H1 (cell line): Measurements from ENCODE around the gene KCNQ2. TPM values are rescaled to one million over a fixed set of nuclear protein-coding genes. Genes with fewer than 3 reads are reported as not detected.

Experiments
- CTCF ChIA-PET: fragments of 300-600 bp; sonication (Branson Sonifier 250); formaldehyde crosslinking; loops from one replicate; lab custom pipeline; 2021; ENCODE audit not compliant: partially characterized antibody; lab: Charles Lee
- POLR2A ChIA-PET: fragments of 300-600 bp; sonication (Branson Sonifier 250); formaldehyde crosslinking; loops from one replicate; lab custom pipeline; 2021; ENCODE audit warnings: inconsistent platforms; ENCODE audit not compliant: partially characterized antibody; lab: Charles Lee
- DNase-seq, 2 experiments: peaks; one replicate each; pipeline versions ENCODE4 v3.0.0 to v3.0.0-alpha.2; 2010 to 2022; ENCODE audit warnings: low spot score in 2 of 2, low read depth in 1 of 2, mixed read lengths in 1 of 2
- FAIRE-seq: peaks from 2 replicates; lab custom pipeline; 2011; peaks lifted over from hg19 to GRCh38; lab: Jason Lieb, UNC
- H2AFZ ChIP-seq: 2 replicates; pipeline ENCODE4 v1.8.1; 2012; ENCODE audit warnings: low read length, inconsistent platforms
- H2AK5ac ChIP-seq: 2 replicates; pipeline ENCODE4 v1.6.1; 2013; ENCODE audit warnings: low read depth, low read length
- H2BK120ac ChIP-seq: replicated peaks from 2 replicates; pipeline ENCODE3; 2013; ENCODE audit warnings: low read depth, low read length, inconsistent platforms
- H2BK12ac ChIP-seq: 2 replicates; pipeline ENCODE4 v1.6.1; 2013; ENCODE audit warnings: low read depth, low read length
- H2BK15ac ChIP-seq: 2 replicates; pipeline ENCODE4 v1.6.1; 2013; ENCODE audit warnings: low read length
- H2BK20ac ChIP-seq: 2 replicates; pipeline ENCODE4 v1.6.1; 2013; ENCODE audit warnings: low read length
- H2BK5ac ChIP-seq: 2 replicates; pipeline ENCODE4 v1.6.1; 2013; ENCODE audit warnings: low read depth, low read length
- H3K14ac ChIP-seq: 2 replicates; pipeline ENCODE4 v1.6.1; 2013; ENCODE audit warnings: inconsistent platforms; ENCODE audit not compliant: insufficient read length
- H3K18ac ChIP-seq: 2 replicates; pipeline ENCODE4 v1.6.1; 2013; ENCODE audit warnings: low read length; ENCODE audit errors: extremely low read depth
- H3K23ac ChIP-seq: 2 replicates; pipeline ENCODE4 v1.6.1; 2013; ENCODE audit warnings: inconsistent platforms; ENCODE audit not compliant: insufficient read length
- H3K23me2 ChIP-seq: 2 replicates; pipeline ENCODE4 v1.6.1; 2013; ENCODE audit warnings: low read depth, low read length
- H3K27ac ChIP-seq: 2 replicates; pipeline ENCODE4 v1.6.1; 2011; ENCODE audit warnings: low read depth, low read length, inconsistent platforms
- H3K27me3 ChIP-seq, 4 experiments: replicated peaks in 1 of 4; 1 replicate in 1 of 4; 2 replicates in 3 of 4; pipeline versions ENCODE4 v1.6.1 to v1.8.1; 2011 to 2013; ENCODE audit warnings: low read length in 3 of 4, mild to moderate bottlenecking in 3 of 4, inconsistent platforms in 2 of 4, mixed read lengths in 2 of 4, moderate library complexity in 1 of 4; ENCODE audit not compliant: control insufficient read depth in 3 of 4, insufficient read depth in 3 of 4; ENCODE audit errors: extremely low read depth in 1 of 4
- H3K36me3 ChIP-seq, 4 experiments: 2 replicates each; pipeline versions ENCODE4 v1.6.1 to v1.8.1; 2011 to 2013; ENCODE audit warnings: mild to moderate bottlenecking in 4 of 4, low read length in 3 of 4, moderate library complexity in 2 of 4, control low read depth in 1 of 4, inconsistent platforms in 1 of 4; ENCODE audit not compliant: insufficient read depth in 4 of 4, control insufficient read depth in 2 of 4
- H3K4ac ChIP-seq: replicated peaks from 2 replicates; pipeline ENCODE3; 2013; ENCODE audit warnings: low read length, low read depth, mixed read lengths, inconsistent platforms; ENCODE audit not compliant: insufficient read length
- H3K4me1 ChIP-seq, 4 experiments: replicated peaks in 1 of 4; 1 replicate in 1 of 4; 2 replicates in 3 of 4; pipeline versions ENCODE4 v1.6.1 to v1.8.1; 2011 to 2013; ENCODE audit warnings: low read length in 3 of 4, inconsistent platforms in 2 of 4, mixed read lengths in 1 of 4; ENCODE audit not compliant: insufficient read depth in 4 of 4, control insufficient read depth in 3 of 4
- H3K4me2 ChIP-seq, 2 experiments: 2 replicates each; pipeline versions ENCODE4 v1.6.1 to v1.8.1; 2011 to 2013; ENCODE audit warnings: low read depth in 2 of 2, low read length in 2 of 2, control low read depth in 1 of 2, inconsistent platforms in 1 of 2, mild to moderate bottlenecking in 1 of 2; ENCODE audit not compliant: insufficient read depth in 1 of 2
- H3K4me3 ChIP-seq, 4 experiments: fragments of 200-600, 300-600 bp in 1 of 4; sonication (generic), shearing (Covaris generic), sonication (Bioruptor Twin) in 1 of 4; 2 replicates each; pipeline versions ENCODE4 v1.5.1 to v1.8.1; 2011 to 2016; ENCODE audit warnings: low read length in 4 of 4, low read depth in 3 of 4, control low read depth in 2 of 4, inconsistent platforms in 2 of 4, mild to moderate bottlenecking in 2 of 4, mixed read lengths in 1 of 4, moderate library complexity in 1 of 4; ENCODE audit not compliant: insufficient read depth in 2 of 4; ENCODE audit errors: extremely low read depth in 1 of 4
- H3K56ac ChIP-seq: replicated peaks from 2 replicates; pipeline ENCODE3; 2013; ENCODE audit warnings: low read depth, mild to moderate bottlenecking, mixed read lengths, low read length, inconsistent platforms; ENCODE audit not compliant: insufficient read length
- H3K79me1 ChIP-seq: 2 replicates; pipeline ENCODE4 v1.6.1; 2013; ENCODE audit warnings: low read depth, low read length, control low read depth
- H3K79me2 ChIP-seq, 2 experiments: 2 replicates each; pipeline versions ENCODE4 v1.6.1 to v1.8.1; 2012 to 2013; ENCODE audit warnings: low read length in 2 of 2, mild to moderate bottlenecking in 2 of 2, inconsistent platforms in 1 of 2; ENCODE audit not compliant: insufficient read depth in 2 of 2, control insufficient read depth in 1 of 2
- H3K9ac ChIP-seq, 4 experiments: replicated peaks in 1 of 4; 1 replicate in 1 of 4; 2 replicates in 3 of 4; pipeline versions ENCODE4 v1.6.1 to v1.8.1; 2011 to 2013; ENCODE audit warnings: low read depth in 3 of 4, low read length in 3 of 4, control low read depth in 2 of 4, mild to moderate bottlenecking in 2 of 4, moderate library complexity in 2 of 4, inconsistent platforms in 1 of 4; ENCODE audit errors: extremely low read depth in 1 of 4
- H3K9me3 ChIP-seq, 2 experiments: 2 replicates each; pipeline versions ENCODE4 v1.6.1 to v1.8.1; 2012 to 2013; ENCODE audit warnings: mild to moderate bottlenecking in 2 of 2, moderate library complexity in 2 of 2, control low read depth in 1 of 2, inconsistent platforms in 1 of 2, low read depth in 1 of 2, low read length in 1 of 2, mixed read lengths in 1 of 2; ENCODE audit not compliant: insufficient read depth in 2 of 2
- H4K20me1 ChIP-seq, 2 experiments: replicated peaks in 1 of 2; 2 replicates each; pipeline versions ENCODE3 to v1.8.1; 2011 to 2013; ENCODE audit warnings: inconsistent platforms in 2 of 2, low read length in 2 of 2, mild to moderate bottlenecking in 1 of 2; ENCODE audit not compliant: insufficient read depth in 2 of 2, control insufficient read depth in 1 of 2
- H4K5ac ChIP-seq: 2 replicates; pipeline ENCODE4 v1.6.1; 2013; ENCODE audit warnings: low read length, low read depth, mixed read lengths, inconsistent platforms; ENCODE audit not compliant: insufficient read length
- H4K8ac ChIP-seq: 2 replicates; pipeline ENCODE4 v1.8.0; 2013; ENCODE audit warnings: mild to moderate bottlenecking, moderate library complexity, low read length, inconsistent platforms; ENCODE audit not compliant: insufficient read depth; ENCODE audit errors: extremely low read depth
- H4K91ac ChIP-seq: replicated peaks from 2 replicates; pipeline ENCODE3; 2013; ENCODE audit warnings: low read length, mixed read lengths, inconsistent platforms; ENCODE audit not compliant: insufficient read length
- CTCF ChIP-seq, 3 experiments: IDR thresholded peaks; 1 replicate in 2 of 3; 2 replicates in 1 of 3; pipeline versions ENCODE4 v1.5.1 to v1.6.1; 2011; ENCODE audit warnings: low read length in 3 of 3, mild to moderate bottlenecking in 3 of 3, inconsistent platforms in 2 of 3, low read depth in 1 of 3, moderate library complexity in 1 of 3; ENCODE audit not compliant: insufficient read depth in 1 of 3; ENCODE audit errors: control extremely low read depth in 1 of 3
- WGBS, 2 experiments: shearing (Covaris generic) in 1 of 2; methylation state at CpG; one replicate each; pipeline versions ENCODE4 v1.1.6 to v1.1.7; 2013 to 2015; ENCODE audit warnings: low lambda C conversion rate in 2 of 2, mixed read lengths in 2 of 2, inconsistent platforms in 1 of 2, low coverage in 1 of 2, missing lambda C conversion rate in 1 of 2; ENCODE audit not compliant: insufficient replicate concordance in 2 of 2, insufficient coverage in 1 of 2, insufficient read length in 1 of 2; ENCODE audit errors: extremely low coverage in 1 of 2, missing lambda C conversion rate in 1 of 2; 5-methylcytosine and 5-hydroxymethylcytosine counted together
- polyA plus RNA-seq, 7 experiments: library from polyadenylated mRNA; depleted of rRNA in 3 of 7; stranded (reverse) in 5 of 7; unstranded in 2 of 7; fragments of >200 nt in 5 of 7; fragments of 200-250 nt in 2 of 7; gene quantifications; 1 replicate in 5 of 7; 2 replicates in 1 of 7; 4 replicates in 1 of 7; pipeline versions ENCODE4 v1.2.1 to v1.2.3, GENCODE V29; 2011 to 2013; ENCODE audit warnings: missing spikeins in 2 of 7, mixed read lengths in 2 of 7
- total RNA-seq: library from RNA; stranded (reverse); fragmentation: NEBNext Ultra II Directional; extraction: Animal tissue kit (Norgen Biotek cat#: 25700); gene quantifications from 2 replicates; pipeline ENCODE4 v1.2.1, GENCODE V29; 2021
- TF ChIP-seq, protein P1 (sequence below): IDR thresholded peaks from 2 replicates; pipeline ENCODE4 v1.6.1; 2011; ENCODE audit warnings: low read depth, mild to moderate bottlenecking, low read length; ENCODE audit not compliant: insufficient read depth

The KCNQ2 gene
- total and polyA plus RNA-seq, 2 of the 8 experiments (the other 6 are each of a cell fraction or from before 2014, with no cell fraction given): 82.6 to 243 TPM

GRCh38 chr20:63517376-63518309 is 45.2 kb upstream of the KCNQ2 start:
- TF ChIP-seq, protein P1, sequence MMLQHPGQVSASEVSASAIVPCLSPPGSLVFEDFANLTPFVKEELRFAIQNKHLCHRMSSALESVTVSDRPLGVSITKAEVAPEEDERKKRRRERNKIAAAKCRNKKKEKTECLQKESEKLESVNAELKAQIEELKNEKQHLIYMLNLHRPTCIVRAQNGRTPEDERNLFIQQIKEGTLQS: no peak
- peak in 1 of 3 experiments; percentile 2; a peak in 1 of 4 replicates for TF ChIP-seq CTCF (IDR thresholded peaks at IDR 0.05; ENCODE audit: control extremely low read depth in 1 of 3, insufficient read depth in 1 of 3, low read depth in 1 of 3, low read length in 3 of 3)
- no peak overlapping the region for H3K4me2 ChIP-seq
- no peak overlapping the region for H3K9ac ChIP-seq
- H2BK120ac ChIP-seq: no peak overlapping the region
- H4K20me1 ChIP-seq: peaks cover 0 to 18% of the 10 kb centered on the region in 2 experiments
- H2AFZ ChIP-seq: no peak overlapping the region
- peaks cover 4% of the 10 kb centered on the region; the same call in 1 of the 2 replicates for H3K79me1 ChIP-seq
- H3K56ac ChIP-seq: no peak overlapping the region
- no peak overlapping the region for H3K27ac ChIP-seq
- H2BK20ac ChIP-seq: no peak overlapping the region
- H2AK5ac ChIP-seq: no peak overlapping the region; the same call in 1 of the 2 replicates
- peak overlapping the region; percentile 6 for H4K91ac ChIP-seq
- H4K5ac ChIP-seq: no peak overlapping the region
- no peak overlapping the region for H2BK15ac ChIP-seq
- POLR2A ChIA-PET: interaction anchor here (1.5 to 2.4 kb wide), 2 partner anchors 12 to 124 kb away, joined by 5 to 8 read pairs; no protein-coding TSS in a partner anchor
- CTCF ChIA-PET: interaction anchor here (0.7 to 3.0 kb wide), 11 partner anchors 9 to 76 kb away, joined by 3 to 31 read pairs (median 3); partner anchors contain the start of gene PTK6
- 90% methylated on average over 29 of the region's 32 CpGs; no CpG with 5 or more reads in 1 of the 2 experiments for WGBS, 2 experiments
- H3K79me2 ChIP-seq: peaks cover 0 to 4% of the 10 kb centered on the region in 2 experiments; a peak in 1 of 4 replicates
- no peak overlapping the region for H2BK5ac ChIP-seq
- H2BK12ac ChIP-seq: no peak overlapping the region; the same call in 1 of the 2 replicates
- H3K23ac ChIP-seq: no peak overlapping the region
- H3K4me1 ChIP-seq: peaks cover 0 to 20% (median 10%) of the 10 kb centered on the region in 4 experiments; a peak in 5 of 7 replicates
- peaks cover 17% of the 10 kb centered on the region; the same call in 1 of the 2 replicates for H3K23me2 ChIP-seq
- no peak overlapping the region for H3K4ac ChIP-seq
- H4K8ac ChIP-seq: no peak overlapping the region; the same call in 1 of the 2 replicates
- H3K9me3 ChIP-seq: no peaks in the 10 kb centered on the region
- no peak overlapping the region for H3K4me3 ChIP-seq
- FAIRE-seq (no peak), DNase-seq (no peak)
- H3K14ac ChIP-seq: no peak overlapping the region
- peaks cover 0 to 6% (median under 1%) of the 10 kb centered on the region in 4 experiments; a peak in 3 of 7 replicates for H3K27me3 ChIP-seq
- H3K36me3 ChIP-seq: peaks cover 0 to 7% (median 0%) of the 10 kb centered on the region in 4 experiments; a peak in 1 of 8 replicates
- no peak overlapping the region for H3K18ac ChIP-seq
